ENCODE data around the gene B3GALT4. TPM values are rescaled to one million over a fixed set of nuclear protein-coding genes. Genes with fewer than 3 reads are reported as not detected.

B3GALT4 gene
- total RNA-seq, 1 donor from 2014 or later, result 6.5 TPM

DNA sequence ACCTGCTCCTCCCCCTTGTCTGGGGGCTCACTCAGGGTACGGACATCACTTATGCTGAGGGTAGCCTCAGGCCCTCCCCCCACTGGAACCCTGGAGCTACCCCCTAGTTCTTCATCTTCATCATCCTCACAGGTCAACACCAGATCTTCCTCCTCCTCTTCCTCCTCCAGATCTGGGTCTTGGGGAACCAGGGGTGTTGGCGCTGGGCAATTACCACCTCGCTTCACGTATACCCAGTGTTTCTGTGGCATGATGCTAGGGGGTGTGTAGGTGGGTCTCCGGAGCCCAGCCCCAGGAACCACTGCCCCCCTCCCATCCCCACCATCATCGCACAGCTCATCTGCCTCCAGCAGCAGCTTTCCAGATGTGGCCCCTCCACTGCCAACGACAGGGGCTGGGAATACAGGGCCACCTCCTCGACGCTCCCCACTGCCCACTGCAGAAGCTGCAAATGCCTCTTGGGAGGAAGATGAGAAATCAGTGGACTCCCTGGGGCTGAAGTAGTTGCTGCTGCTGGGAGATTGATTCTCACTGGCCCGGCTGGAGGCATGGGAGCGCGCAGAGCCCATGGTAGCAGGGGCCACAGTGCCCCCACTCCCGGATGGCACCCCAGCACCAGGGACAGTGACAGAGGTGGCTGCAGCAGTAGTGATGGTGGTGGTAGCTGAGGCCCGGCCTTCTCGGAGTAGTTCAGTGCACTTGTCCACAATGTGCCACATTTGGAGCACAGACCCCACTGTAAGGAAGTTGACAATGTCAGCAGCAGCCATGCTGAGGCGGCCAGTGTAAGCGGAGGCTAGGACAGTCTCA is 39.1 kb downstream of the B3GALT4 start:
- peak overlapping the region; percentile 92 for H3K4me3 Mint-ChIP-seq (ENCODE audit: unreplicated experiment)
- H3K36me3 Mint-ChIP-seq (ENCODE audit: low read depth), result peaks cover 19% of the 10 kb centered on the region
- H3K27me3 Mint-ChIP-seq (ENCODE audit: low read depth), result no peaks in the 10 kb centered on the region
- H3K4me1 Mint-ChIP-seq (ENCODE audit: low read depth), result peaks cover 77% of the 10 kb centered on the region
- H3K9me3 Mint-ChIP-seq (ENCODE audit: low read depth), result no peaks in the 10 kb centered on the region
- TF ChIP-seq, protein P1, sequence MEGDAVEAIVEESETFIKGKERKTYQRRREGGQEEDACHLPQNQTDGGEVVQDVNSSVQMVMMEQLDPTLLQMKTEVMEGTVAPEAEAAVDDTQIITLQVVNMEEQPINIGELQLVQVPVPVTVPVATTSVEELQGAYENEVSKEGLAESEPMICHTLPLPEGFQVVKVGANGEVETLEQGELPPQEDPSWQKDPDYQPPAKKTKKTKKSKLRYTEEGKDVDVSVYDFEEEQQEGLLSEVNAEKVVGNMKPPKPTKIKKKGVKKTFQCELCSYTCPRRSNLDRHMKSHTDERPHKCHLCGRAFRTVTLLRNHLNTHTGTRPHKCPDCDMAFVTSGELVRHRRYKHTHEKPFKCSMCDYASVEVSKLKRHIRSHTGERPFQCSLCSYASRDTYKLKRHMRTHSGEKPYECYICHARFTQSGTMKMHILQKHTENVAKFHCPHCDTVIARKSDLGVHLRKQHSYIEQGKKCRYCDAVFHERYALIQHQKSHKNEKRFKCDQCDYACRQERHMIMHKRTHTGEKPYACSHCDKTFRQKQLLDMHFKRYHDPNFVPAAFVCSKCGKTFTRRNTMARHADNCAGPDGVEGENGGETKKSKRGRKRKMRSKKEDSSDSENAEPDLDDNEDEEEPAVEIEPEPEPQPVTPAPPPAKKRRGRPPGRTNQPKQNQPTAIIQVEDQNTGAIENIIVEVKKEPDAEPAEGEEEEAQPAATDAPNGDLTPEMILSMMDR (IDR thresholded peaks at IDR 0.05), result no peak
- peak overlapping the region; percentile 81 for H3K27ac Mint-ChIP-seq (ENCODE audit: unreplicated experiment)
- no peak for DNase-seq (ENCODE audit: low spot score)

DNA sequence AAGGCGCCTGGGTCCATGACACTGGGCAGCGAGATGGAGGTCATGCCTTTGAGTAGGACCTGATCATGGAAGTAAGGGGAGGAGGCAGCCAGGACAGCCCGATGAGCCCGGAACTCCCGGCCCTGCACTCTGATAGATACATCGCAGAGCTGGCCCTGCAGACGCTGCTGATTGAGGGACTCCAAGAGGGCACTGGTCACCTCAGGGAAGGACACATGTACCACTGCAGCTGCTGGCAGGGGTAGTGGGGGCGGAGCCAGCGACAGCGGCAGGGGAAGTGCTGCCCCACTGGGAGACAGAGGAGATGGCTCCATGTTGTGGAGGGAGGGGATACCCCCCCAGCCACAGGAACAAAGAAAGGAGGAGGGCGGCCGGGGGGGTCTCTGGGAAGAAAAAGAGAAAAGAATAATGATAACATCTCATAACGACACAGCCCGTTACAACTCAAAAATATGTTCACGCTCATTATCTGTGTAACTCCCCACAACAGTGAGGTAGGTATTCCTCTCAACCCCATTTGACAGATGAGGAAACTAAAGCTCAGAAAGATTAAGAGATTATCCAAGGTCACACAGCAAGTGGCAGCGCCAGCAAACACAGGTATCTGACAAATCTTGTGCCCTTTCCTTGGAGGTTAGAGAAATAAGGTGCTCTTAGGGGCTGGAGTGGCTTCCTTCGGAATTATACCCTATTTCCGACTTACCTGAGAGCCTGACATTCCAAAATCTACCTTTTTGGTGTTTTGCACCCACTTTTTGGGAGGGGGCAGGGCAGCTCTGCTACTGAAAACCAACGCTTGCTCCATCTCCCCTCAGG is 39.9 kb downstream of the B3GALT4 start:
- Mint-ChIP-seq H3K4me3 (ENCODE audit: unreplicated experiment) (peak overlapping the region; percentile 92), H3K9me3 (ENCODE audit: low read depth) (no peaks in the 10 kb centered on the region), H3K27ac (ENCODE audit: unreplicated experiment) (peak overlapping the region; percentile 81), H3K4me1 (ENCODE audit: low read depth) (peaks cover 80% of the 10 kb centered on the region), H3K27me3 (ENCODE audit: low read depth) (no peaks in the 10 kb centered on the region), H3K36me3 (ENCODE audit: low read depth) (peaks cover 19% of the 10 kb centered on the region)
- DNase-seq (ENCODE audit: low spot score), result no peak
- TF ChIP-seq, protein P1 (IDR thresholded peaks at IDR 0.05), result no peak

DNA sequence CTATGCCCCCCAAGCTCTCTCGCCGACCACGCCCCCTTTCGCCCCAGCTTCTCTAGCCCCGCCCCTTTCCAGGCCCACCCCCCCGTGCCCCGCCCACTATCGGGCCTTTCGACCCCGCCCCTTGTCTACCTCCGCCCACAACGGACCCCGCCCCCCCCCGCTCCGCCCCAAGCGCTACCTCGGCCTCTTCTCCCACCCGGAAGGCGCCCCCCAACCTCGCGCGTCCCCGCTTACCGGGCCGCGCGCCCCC is 40.4 kb downstream of the B3GALT4 start:
- Mint-ChIP-seq H3K4me3 (ENCODE audit: unreplicated experiment) (peak overlapping the region; percentile 92), H3K36me3 (ENCODE audit: low read depth) (peaks cover 19% of the 10 kb centered on the region), H3K9me3 (ENCODE audit: low read depth) (no peaks in the 10 kb centered on the region), H3K4me1 (ENCODE audit: low read depth) (peaks cover 80% of the 10 kb centered on the region), H3K27ac (ENCODE audit: unreplicated experiment) (peak overlapping the region; percentile 59), H3K27me3 (ENCODE audit: low read depth) (no peaks in the 10 kb centered on the region)
- TF ChIP-seq, protein P1 (IDR thresholded peaks at IDR 0.05), result no peak
- DNase-seq (ENCODE audit: low spot score), result no peak

DNA sequence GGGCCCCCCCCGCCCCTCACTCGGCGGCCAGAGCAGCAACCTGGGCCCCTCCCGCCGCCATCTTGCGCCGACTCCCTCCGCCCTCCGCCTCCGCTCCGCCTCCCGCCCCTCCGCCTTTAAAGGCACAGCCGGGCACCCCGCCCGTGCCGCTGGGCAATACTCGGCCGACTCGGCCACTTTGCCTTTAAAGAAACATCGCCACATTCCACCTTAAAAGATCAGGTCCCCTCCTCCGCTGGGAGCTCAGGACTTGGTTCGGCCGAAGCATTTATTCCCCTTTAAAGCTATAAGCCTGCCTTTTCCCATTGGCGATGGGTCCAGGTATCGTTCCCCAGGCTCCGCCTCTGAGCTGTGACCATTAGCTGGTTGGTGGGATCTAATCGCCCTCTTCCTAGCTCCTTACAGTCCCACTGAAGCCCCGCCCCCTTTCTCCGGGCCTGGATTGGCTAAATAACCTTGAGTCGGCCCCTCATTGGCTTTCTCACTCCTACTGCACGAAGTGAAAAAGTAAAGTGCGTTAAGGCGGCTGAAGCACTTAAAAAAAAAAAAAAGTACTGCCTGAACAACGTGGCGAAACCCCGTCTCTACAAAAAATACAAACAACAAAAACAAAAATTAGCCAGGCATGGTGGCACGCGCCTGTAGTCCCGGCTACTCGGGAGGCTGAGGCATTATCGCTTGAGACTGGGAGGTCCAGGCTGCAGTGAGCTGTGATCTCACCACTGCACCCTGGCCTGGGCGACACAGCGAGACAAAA is 40.9 kb downstream of the B3GALT4 start, which contains the start of gene ZBTB22:
Gene ZBTB22, minus strand, starts transcription at position 76 of the 757 bp plus-strand sequence. CDS start 828 bp downstream, outside the sequence.
- DNase-seq (ENCODE audit: low spot score), result peak; percentile 99
- H3K9me3 Mint-ChIP-seq (ENCODE audit: low read depth), result no peaks in the 10 kb centered on the region
- TF ChIP-seq, protein P1 (IDR thresholded peaks at IDR 0.05), result no peak
- H3K4me1 Mint-ChIP-seq (ENCODE audit: low read depth), result peaks cover 80% of the 10 kb centered on the region
- H3K36me3 Mint-ChIP-seq (ENCODE audit: low read depth), result peaks cover 19% of the 10 kb centered on the region
- peak within 1 kb of the TSS; percentile 98 for H3K27ac Mint-ChIP-seq (ENCODE audit: unreplicated experiment)
- peak within 1 kb of the TSS; percentile 92 for H3K4me3 Mint-ChIP-seq (ENCODE audit: unreplicated experiment)
- H3K27me3 Mint-ChIP-seq (ENCODE audit: low read depth), result no peaks in the 10 kb centered on the region
